ENCODE results near the gene CHST8. TPM values are rescaled to one million over a fixed set of nuclear protein-coding genes. Genes with fewer than 3 reads are reported as not detected.

The CHST8 gene
- total RNA-seq, 1 experiment from 2014 or later = 25.7 TPM

Other genes with a start within 250 kb of the CHST8 start
- gene CEBPG, start 248.2 kb upstream of the CHST8 start, total RNA-seq (2014; rRNA removed; shearing (Covaris generic)) = 30.0 and 36.6 TPM in 2 replicates
- gene PEPD, start 100.2 kb upstream of the CHST8 start, total RNA-seq (2014; rRNA removed; shearing (Covaris generic)) = 39.5 and 40.2 TPM in 2 replicates
- gene KCTD15, start 174.9 kb downstream of the CHST8 start, total RNA-seq (2014; rRNA removed; shearing (Covaris generic)) = 38.8 and 42.0 TPM in 2 replicates

All from SJCRH30 (cell line).